Body of pancreas (tissue), 4 donors: ENCODE data around the gene PPFIA1.

Source experiments
- POLR2A ChIP-seq, 3 donors: fragments of 450-650 bp; IDR thresholded peaks; one replicate each; pipeline ENCODE4 v1.6.1; 2016; ENCODE audit warnings: antibody characterized with exemption in 3 of 3, mild to moderate bottlenecking in 2 of 3
- TF ChIP-seq, protein P1 (sequence below), 7 experiments: fragments of 450-650 bp in 4 of 7; fragments of 200-600 bp in 3 of 7; sonication (generic) in 3 of 7; IDR thresholded peaks; one replicate each; pipeline ENCODE4 v1.5.1; 2016 to 2019; ENCODE audit warnings: antibody characterized with exemption in 7 of 7

DNA sequence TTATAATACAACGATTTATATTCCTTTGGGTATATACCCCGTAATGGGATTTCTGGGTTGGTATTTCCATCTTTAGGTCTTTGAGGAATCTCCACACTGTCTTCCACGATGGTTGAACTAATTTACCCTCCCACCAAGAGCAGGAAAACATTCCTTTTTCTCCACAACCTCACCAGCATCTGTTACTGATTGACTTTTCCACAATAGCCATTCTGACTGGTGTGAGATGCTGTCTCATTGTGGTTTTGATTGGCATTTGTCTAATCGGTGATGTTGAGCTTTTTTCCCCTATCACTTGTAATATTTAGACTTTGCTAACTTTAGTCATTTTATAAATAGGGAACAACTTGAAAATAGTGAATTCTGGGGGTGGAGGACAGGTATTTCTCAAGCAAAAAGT, 58.1 kb downstream of the PPFIA1 start:
- TF ChIP-seq, protein P1, sequence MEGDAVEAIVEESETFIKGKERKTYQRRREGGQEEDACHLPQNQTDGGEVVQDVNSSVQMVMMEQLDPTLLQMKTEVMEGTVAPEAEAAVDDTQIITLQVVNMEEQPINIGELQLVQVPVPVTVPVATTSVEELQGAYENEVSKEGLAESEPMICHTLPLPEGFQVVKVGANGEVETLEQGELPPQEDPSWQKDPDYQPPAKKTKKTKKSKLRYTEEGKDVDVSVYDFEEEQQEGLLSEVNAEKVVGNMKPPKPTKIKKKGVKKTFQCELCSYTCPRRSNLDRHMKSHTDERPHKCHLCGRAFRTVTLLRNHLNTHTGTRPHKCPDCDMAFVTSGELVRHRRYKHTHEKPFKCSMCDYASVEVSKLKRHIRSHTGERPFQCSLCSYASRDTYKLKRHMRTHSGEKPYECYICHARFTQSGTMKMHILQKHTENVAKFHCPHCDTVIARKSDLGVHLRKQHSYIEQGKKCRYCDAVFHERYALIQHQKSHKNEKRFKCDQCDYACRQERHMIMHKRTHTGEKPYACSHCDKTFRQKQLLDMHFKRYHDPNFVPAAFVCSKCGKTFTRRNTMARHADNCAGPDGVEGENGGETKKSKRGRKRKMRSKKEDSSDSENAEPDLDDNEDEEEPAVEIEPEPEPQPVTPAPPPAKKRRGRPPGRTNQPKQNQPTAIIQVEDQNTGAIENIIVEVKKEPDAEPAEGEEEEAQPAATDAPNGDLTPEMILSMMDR (IDR thresholded peaks at IDR 0.05): no peak
- no peak for TF ChIP-seq POLR2A (IDR thresholded peaks at IDR 0.05)
